Panc1 (cell line): ENCODE data around the gene SETD3. TPM values are rescaled to one million over a fixed set of nuclear protein-coding genes. Genes with fewer than 3 reads are reported as not detected.

ENCODE experiments used
- ATAC-seq: fragments of 200-7000 bp; cut with Tn5 transposase; 2 replicates; pipeline ENCODE4 v1.9.1; 2020; ENCODE audit warnings: mild to moderate bottlenecking, moderate library complexity
- BruUV-seq: library from RNA; stranded (reverse); fragments of 400-500 nt; replicated peaks from 2 replicates; lab custom pipeline; 2021; lab: Mats Ljungman, UMichigan
- CTCF ChIA-PET: fragments of 300-600 bp; sonication (Branson Sonifier 250); formaldehyde crosslinking; loops from one replicate; lab custom pipeline; 2022; ENCODE audit warnings: antibody characterized with exemption; lab: Charles Lee
- POLR2A ChIA-PET: fragments of 300-600 bp; sonication (Branson Sonifier 250); formaldehyde crosslinking; loops from one replicate; lab custom pipeline; 2022; ENCODE audit warnings: antibody characterized with exemption; lab: Charles Lee
- DNase-seq: peaks from one replicate; pipeline ENCODE4 v3.0.0-alpha.2; 2010; ENCODE audit warnings: low read depth, low spot score
- H3K27ac ChIP-seq: 2 replicates; pipeline ENCODE4 v1.5.1; 2011; ENCODE audit warnings: mild to moderate bottlenecking, low read length, inconsistent platforms
- H3K27me3 ChIP-seq: fragments of 200-500 bp; sonication (Bioruptor generic); 2 replicates; pipeline ENCODE4 v1.6.0; 2014; ENCODE audit warnings: low read length, inconsistent platforms; ENCODE audit not compliant: control insufficient read depth, insufficient read depth
- H3K36me3 ChIP-seq: fragments of 200-500 bp; sonication (Bioruptor generic); 2 replicates; pipeline ENCODE4 v1.5.1; 2014; ENCODE audit warnings: inconsistent platforms, mild to moderate bottlenecking, low read length, moderate library complexity; ENCODE audit not compliant: control insufficient read depth, insufficient read depth
- H3K4me1 ChIP-seq: 2 replicates; pipeline ENCODE4 v1.5.1; 2011; ENCODE audit warnings: inconsistent platforms, mild to moderate bottlenecking, low read length, moderate library complexity; ENCODE audit not compliant: control insufficient read depth, insufficient read depth
- H3K4me3 ChIP-seq, 2 experiments: 2 replicates each; pipeline ENCODE4 v1.5.1; 2011 to 2012; ENCODE audit warnings: low read depth in 2 of 2, low read length in 2 of 2, mild to moderate bottlenecking in 2 of 2, inconsistent platforms in 1 of 2, moderate library complexity in 1 of 2
- H3K9me3 ChIP-seq: fragments of 200-500 bp; sonication (Bioruptor generic); 2 replicates; pipeline ENCODE4 v1.5.1; 2014; ENCODE audit warnings: low read depth, mild to moderate bottlenecking, inconsistent platforms, low read length, moderate library complexity; ENCODE audit not compliant: control insufficient read depth, insufficient read depth
- POLR2AphosphoS5 ChIP-seq: IDR thresholded peaks from 2 replicates; pipeline ENCODE4 v1.6.1; 2012; ENCODE audit warnings: mild to moderate bottlenecking, low read depth, low read length, moderate library complexity
- SIN3A ChIP-seq: IDR thresholded peaks from 2 replicates; pipeline ENCODE4 v1.6.1; 2012; ENCODE audit warnings: low read depth, mild to moderate bottlenecking, low read length, moderate library complexity, borderline replicate concordance; ENCODE audit not compliant: insufficient read depth
- TCF7L2 ChIP-seq: IDR thresholded peaks from 2 replicates; pipeline ENCODE4 v1.6.1; 2011; ENCODE audit warnings: mild to moderate bottlenecking, low read depth, low read length, inconsistent platforms
- in situ Hi-C: cut with HindIII; loops from 2 replicates; pipeline ENCODE4 v1.10.0; 2016; ENCODE audit warnings: low sequenced_read_pairs, low pct_unique_long_range_greater_than_20kb
- intact Hi-C: fragments of 100-400 bp; cut with micrococcal nuclease; formaldehyde crosslinking; loops from one replicate; pipeline ENCODE4 v1.10.0; 2022; ENCODE audit not compliant: unreplicated experiment
- total RNA-seq: library from RNA; stranded (reverse); gene quantifications from one replicate; pipeline ENCODE4 v1.2.1, GENCODE V29; 2021; ENCODE audit not compliant: unreplicated experiment
- TF ChIP-seq, protein P1 (sequence below): fragments of 450-650 bp; IDR thresholded peaks from 2 replicates; pipeline ENCODE4 v1.5.1; 2017; ENCODE audit warnings: mild to moderate bottlenecking
- TF ChIP-seq, protein P2 (sequence below), 2 experiments: IDR thresholded peaks; 2 replicates each; pipeline ENCODE4 v1.6.1; 2011 to 2012; ENCODE audit warnings: low read depth in 2 of 2, control low read depth in 1 of 2, low read length in 1 of 2, mild to moderate bottlenecking in 1 of 2, moderate library complexity in 1 of 2; ENCODE audit not compliant: insufficient read depth in 1 of 2

SETD3 gene
- total RNA-seq, 1 experiment from 2014 or later: 51.1 TPM

DNA sequence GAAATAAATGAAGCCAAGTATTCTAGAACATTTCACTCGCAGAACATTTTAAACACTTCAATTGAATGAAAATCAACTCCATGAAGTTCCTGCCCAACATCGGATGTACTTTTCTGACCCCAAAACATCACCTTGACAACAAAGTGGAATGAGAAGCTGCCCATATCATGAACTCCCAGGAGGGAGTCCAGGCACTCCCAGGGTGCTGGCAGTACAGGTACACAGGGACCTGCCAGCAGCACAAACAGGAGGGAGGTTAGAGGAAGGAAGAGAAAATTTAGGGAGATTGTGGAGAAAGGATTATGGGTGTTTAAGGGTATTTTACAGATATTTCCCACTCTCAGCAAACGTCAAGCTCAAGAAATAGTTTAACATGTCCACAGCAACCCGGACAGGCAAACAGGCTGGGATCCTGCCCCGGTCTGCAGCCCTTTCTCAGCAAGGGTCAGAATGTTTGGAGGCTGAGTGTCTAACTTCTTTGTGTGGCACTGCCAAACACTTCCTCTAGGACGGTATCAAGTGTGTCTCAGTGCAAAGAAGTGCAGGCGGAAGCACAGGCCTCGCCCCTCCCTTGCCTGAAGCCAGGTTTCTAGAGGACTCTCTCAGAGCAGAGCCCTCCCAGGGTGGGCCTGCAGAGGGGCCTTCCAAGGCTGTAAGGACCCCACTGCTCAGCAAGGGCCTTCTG, 72.2 kb downstream of the SETD3 start:
- Histone ChIP-seq H3K4me1 (no peaks in the 10 kb centered on the region), H3K9me3 (no peaks in the 10 kb centered on the region), H3K27ac (no peak overlapping the region), H3K36me3 (peaks cover 3% of the 10 kb centered on the region; the same call in 1 of the 2 replicates), H3K4me3 (no peak overlapping the region), H3K27me3 (no peaks in the 10 kb centered on the region)
- ChIA-PET POLR2A (no interaction called here), CTCF (no interaction called here)
- TF ChIP-seq, protein P1, sequence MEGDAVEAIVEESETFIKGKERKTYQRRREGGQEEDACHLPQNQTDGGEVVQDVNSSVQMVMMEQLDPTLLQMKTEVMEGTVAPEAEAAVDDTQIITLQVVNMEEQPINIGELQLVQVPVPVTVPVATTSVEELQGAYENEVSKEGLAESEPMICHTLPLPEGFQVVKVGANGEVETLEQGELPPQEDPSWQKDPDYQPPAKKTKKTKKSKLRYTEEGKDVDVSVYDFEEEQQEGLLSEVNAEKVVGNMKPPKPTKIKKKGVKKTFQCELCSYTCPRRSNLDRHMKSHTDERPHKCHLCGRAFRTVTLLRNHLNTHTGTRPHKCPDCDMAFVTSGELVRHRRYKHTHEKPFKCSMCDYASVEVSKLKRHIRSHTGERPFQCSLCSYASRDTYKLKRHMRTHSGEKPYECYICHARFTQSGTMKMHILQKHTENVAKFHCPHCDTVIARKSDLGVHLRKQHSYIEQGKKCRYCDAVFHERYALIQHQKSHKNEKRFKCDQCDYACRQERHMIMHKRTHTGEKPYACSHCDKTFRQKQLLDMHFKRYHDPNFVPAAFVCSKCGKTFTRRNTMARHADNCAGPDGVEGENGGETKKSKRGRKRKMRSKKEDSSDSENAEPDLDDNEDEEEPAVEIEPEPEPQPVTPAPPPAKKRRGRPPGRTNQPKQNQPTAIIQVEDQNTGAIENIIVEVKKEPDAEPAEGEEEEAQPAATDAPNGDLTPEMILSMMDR: no peak
- TF ChIP-seq TCF7L2 (no peak), POLR2AphosphoS5 (no peak), SIN3A (no peak)
- TF ChIP-seq, protein P2, sequence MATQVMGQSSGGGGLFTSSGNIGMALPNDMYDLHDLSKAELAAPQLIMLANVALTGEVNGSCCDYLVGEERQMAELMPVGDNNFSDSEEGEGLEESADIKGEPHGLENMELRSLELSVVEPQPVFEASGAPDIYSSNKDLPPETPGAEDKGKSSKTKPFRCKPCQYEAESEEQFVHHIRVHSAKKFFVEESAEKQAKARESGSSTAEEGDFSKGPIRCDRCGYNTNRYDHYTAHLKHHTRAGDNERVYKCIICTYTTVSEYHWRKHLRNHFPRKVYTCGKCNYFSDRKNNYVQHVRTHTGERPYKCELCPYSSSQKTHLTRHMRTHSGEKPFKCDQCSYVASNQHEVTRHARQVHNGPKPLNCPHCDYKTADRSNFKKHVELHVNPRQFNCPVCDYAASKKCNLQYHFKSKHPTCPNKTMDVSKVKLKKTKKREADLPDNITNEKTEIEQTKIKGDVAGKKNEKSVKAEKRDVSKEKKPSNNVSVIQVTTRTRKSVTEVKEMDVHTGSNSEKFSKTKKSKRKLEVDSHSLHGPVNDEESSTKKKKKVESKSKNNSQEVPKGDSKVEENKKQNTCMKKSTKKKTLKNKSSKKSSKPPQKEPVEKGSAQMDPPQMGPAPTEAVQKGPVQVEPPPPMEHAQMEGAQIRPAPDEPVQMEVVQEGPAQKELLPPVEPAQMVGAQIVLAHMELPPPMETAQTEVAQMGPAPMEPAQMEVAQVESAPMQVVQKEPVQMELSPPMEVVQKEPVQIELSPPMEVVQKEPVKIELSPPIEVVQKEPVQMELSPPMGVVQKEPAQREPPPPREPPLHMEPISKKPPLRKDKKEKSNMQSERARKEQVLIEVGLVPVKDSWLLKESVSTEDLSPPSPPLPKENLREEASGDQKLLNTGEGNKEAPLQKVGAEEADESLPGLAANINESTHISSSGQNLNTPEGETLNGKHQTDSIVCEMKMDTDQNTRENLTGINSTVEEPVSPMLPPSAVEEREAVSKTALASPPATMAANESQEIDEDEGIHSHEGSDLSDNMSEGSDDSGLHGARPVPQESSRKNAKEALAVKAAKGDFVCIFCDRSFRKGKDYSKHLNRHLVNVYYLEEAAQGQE (IDR thresholded peaks at IDR 0.05; ENCODE audit: insufficient read depth in 1 of 2, low read depth in 2 of 2, low read length in 1 of 2): no peak
- in situ Hi-C loops (no loop called here), intact Hi-C loops (no loop called here)
- BruUV-seq: no TSS peak
- no peak for DNase-seq
- ATAC-seq: no peak

DNA sequence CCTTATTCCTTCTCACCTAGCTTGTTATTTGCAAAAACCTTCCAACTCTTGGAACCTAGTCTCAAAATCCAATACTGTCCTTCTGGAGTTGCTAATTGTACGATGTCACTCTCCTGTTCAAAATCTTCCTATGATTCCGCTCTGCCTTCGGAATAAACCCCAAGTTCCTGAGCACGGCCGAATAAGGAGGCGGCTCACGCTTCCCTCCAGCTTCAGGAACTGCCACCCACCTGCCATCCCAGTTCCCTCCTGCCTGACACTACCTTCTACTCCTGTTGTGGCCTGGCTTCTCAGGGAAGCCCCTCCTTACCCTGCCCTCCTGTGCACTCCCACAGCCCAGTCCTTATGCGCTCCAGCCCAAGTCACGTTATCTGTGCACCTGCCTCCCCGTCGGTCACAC, 73.2 kb downstream of the SETD3 start:
- intact Hi-C loops: no loop called here
- in situ Hi-C loops: no loop called here
- ATAC-seq (no peak), DNase-seq (no peak)
- ChIA-PET POLR2A (no interaction called here), CTCF (no interaction called here)
- H3K4me1 ChIP-seq: no peaks in the 10 kb centered on the region
- no peaks in the 10 kb centered on the region for H3K27me3 ChIP-seq
- no peak overlapping the region for H3K27ac ChIP-seq
- no peak for TF ChIP-seq SIN3A
- TF ChIP-seq, protein P2 (IDR thresholded peaks at IDR 0.05; ENCODE audit: insufficient read depth in 1 of 2, low read depth in 2 of 2, low read length in 1 of 2): no peak
- H3K9me3 ChIP-seq: no peaks in the 10 kb centered on the region
- H3K36me3 ChIP-seq: peaks cover 3% of the 10 kb centered on the region; the same call in 1 of the 2 replicates
- BruUV-seq: no TSS peak
- no peak overlapping the region for H3K4me3 ChIP-seq
